ENCODE measurements around the gene NFIX.
A peak's percentile ranks its signal among the peaks of the same experiment; 100 is the strongest.

NFIX gene

GRCh38 chr19:13036366-13036976 is 41.2 kb downstream of the NFIX start:
- no peak for DNase-seq (ENCODE audit: low spot score)

- DNase-seq (ENCODE audit: low spot score) = no peak
Observed at GRCh38 chr19:13037161-13037560, 41.9 kb downstream of the NFIX start.

- no peak for DNase-seq (ENCODE audit: low spot score)
Observed at GRCh38 chr19:13037731-13038130, 42.5 kb downstream of the NFIX start.

- DNase-seq (ENCODE audit: low spot score) = peak; percentile 65
Observed at GRCh38 chr19:13038306-13039210, 43.3 kb downstream of the NFIX start.

- no peak for DNase-seq (ENCODE audit: low spot score)
Observed at GRCh38 chr19:13039211-13039789, 44.0 kb downstream of the NFIX start.

- no peak for DNase-seq (ENCODE audit: low spot score)
Observed at GRCh38 chr19:13040232-13040947, 45.1 kb downstream of the NFIX start.

GRCh38 chr19:13040948-13041292 is 45.6 kb downstream of the NFIX start:
- DNase-seq (ENCODE audit: low spot score) = no peak

GRCh38 chr19:13042443-13043130 is 47.3 kb downstream of the NFIX start:
- DNase-seq (ENCODE audit: low spot score) = no peak

- no peak for DNase-seq (ENCODE audit: low spot score)
Observed at GRCh38 chr19:13043285-13043684, 48.0 kb downstream of the NFIX start.

GRCh38 chr19:13044231-13044836 is 49.1 kb downstream of the NFIX start:
- no peak for DNase-seq (ENCODE audit: low spot score)

GRCh38 chr19:13045812-13046211 is 50.5 kb downstream of the NFIX start:
- DNase-seq (ENCODE audit: low spot score) = no peak

GRCh38 chr19:13047374-13047773 is 52.1 kb downstream of the NFIX start:
- DNase-seq (ENCODE audit: low spot score) = peak; percentile 69

- no peak for DNase-seq (ENCODE audit: low spot score)
Observed at GRCh38 chr19:13050274-13050673, 55.0 kb downstream of the NFIX start.

GRCh38 chr19:13051557-13052165 is 56.4 kb downstream of the NFIX start:
- DNase-seq (ENCODE audit: low spot score) = peak; percentile 75

- DNase-seq (ENCODE audit: low spot score) = no peak
Observed at GRCh38 chr19:13052447-13053175, 57.3 kb downstream of the NFIX start.

GRCh38 chr19:13053238-13053637 is 58.0 kb downstream of the NFIX start:
- DNase-seq (ENCODE audit: low spot score) = no peak

- peak; percentile 65 for DNase-seq (ENCODE audit: low spot score)
Observed at GRCh38 chr19:13053761-13054625, 58.7 kb downstream of the NFIX start.

- DNase-seq (ENCODE audit: low spot score) = no peak
Observed at GRCh38 chr19:13054626-13055212, 59.4 kb downstream of the NFIX start.

All from cerebellar cortex (tissue), 1 donor.